D341Med (cell line): Measurements from ENCODE around the gene PCBP3.
"Not testable (repeated sequence)": the region's sequence is repeated elsewhere in the genome, so short reads cannot be mapped to it uniquely, and the experiment has no call there.

Source experiments
- DNase-seq: peaks from one replicate; pipeline ENCODE4 v3.0.0; 2012; ENCODE audit warnings: low spot score

PCBP3 gene

GRCh38 chr21:45876381-45877170, 233.1 kb downstream of the PCBP3 start:
- DNase-seq: peak; percentile 31

GRCh38 chr21:45877171-45877438, 233.6 kb downstream of the PCBP3 start:
- DNase-seq: no peak

GRCh38 chr21:45877821-45878469, 234.4 kb downstream of the PCBP3 start:
- no peak for DNase-seq

GRCh38 chr21:45880097-45881068, 236.9 kb downstream of the PCBP3 start:
- peak; percentile 85 for DNase-seq

- no peak for DNase-seq
Observed at GRCh38 chr21:45882645-45883044, 239.1 kb downstream of the PCBP3 start.

GRCh38 chr21:45883090-45883489, 239.6 kb downstream of the PCBP3 start:
- DNase-seq: no peak

GRCh38 chr21:45885597-45885929, 242.0 kb downstream of the PCBP3 start:
- no peak for DNase-seq

- DNase-seq: not testable (repeated sequence)
Observed at GRCh38 chr21:45885930-45886601, 242.5 kb downstream of the PCBP3 start.

GRCh38 chr21:45886610-45887026, 243.1 kb downstream of the PCBP3 start:
- no peak for DNase-seq

GRCh38 chr21:45887120-45887611, 243.6 kb downstream of the PCBP3 start:
- no peak for DNase-seq

- DNase-seq: no peak
Observed at GRCh38 chr21:45887788-45888187, 244.3 kb downstream of the PCBP3 start.

- no peak for DNase-seq
Observed at GRCh38 chr21:45888386-45889009, 245.0 kb downstream of the PCBP3 start.

GRCh38 chr21:45889256-45889655, 245.7 kb downstream of the PCBP3 start:
- DNase-seq: no peak

GRCh38 chr21:45889961-45890360, 246.4 kb downstream of the PCBP3 start:
- DNase-seq: no peak

GRCh38 chr21:45891388-45892155, 248.0 kb downstream of the PCBP3 start:
- DNase-seq: no peak

- DNase-seq: no peak
Observed at GRCh38 chr21:45892156-45892915, 248.8 kb downstream of the PCBP3 start.

- DNase-seq: no peak
Observed at GRCh38 chr21:45892916-45893739, 249.6 kb downstream of the PCBP3 start.

- no peak for DNase-seq
Observed at GRCh38 chr21:45893740-45894449, 250.4 kb downstream of the PCBP3 start.

- DNase-seq: no peak
Observed at GRCh38 chr21:45894450-45894825, 250.9 kb downstream of the PCBP3 start.
